ENCODE results near the gene WWP2.
"Not testable (repeated sequence)": the region's sequence is repeated elsewhere in the genome, so short reads cannot be mapped to it uniquely, and the experiment has no call there.

WWP2 gene

GRCh38 chr16:69745959-69746358 is 16.2 kb upstream of the WWP2 start:
- no peak for DNase-seq (ENCODE audit: low spot score)

GRCh38 chr16:69747115-69747514 is 15.0 kb upstream of the WWP2 start:
- no peak for DNase-seq (ENCODE audit: low spot score)

- no peak for DNase-seq (ENCODE audit: low spot score)
These were observed 13.3 kb upstream of the WWP2 start for GRCh38 chr16:69748694-69749345.

- no peak for DNase-seq (ENCODE audit: low spot score)
These were observed 8.0 kb upstream of the WWP2 start for GRCh38 chr16:69754143-69754468.

- peak; percentile 88 for DNase-seq (ENCODE audit: low spot score)
These were observed 7.4 kb upstream of the WWP2 start, which contains the start of gene NOB1 for GRCh38 chr16:69754469-69755310. TSS of gene NOB1 (minus strand) at chr16:69754926. CDS start at chr16:69754910, 16 bp downstream.

- no peak for DNase-seq (ENCODE audit: low spot score)
These were observed 5.4 kb upstream of the WWP2 start for GRCh38 chr16:69756705-69757104.

- DNase-seq (ENCODE audit: low spot score) = not testable (repeated sequence)
These were observed 4.8 kb upstream of the WWP2 start for GRCh38 chr16:69757375-69757774.

GRCh38 chr16:69762814-69763598 is 874 bp downstream of the WWP2 start:
- no peak for DNase-seq (ENCODE audit: low spot score)

GRCh38 chr16:69763599-69763942 is 1.4 kb downstream of the WWP2 start:
- DNase-seq (ENCODE audit: low spot score) = no peak

GRCh38 chr16:69767459-69768229 is 5.5 kb downstream of the WWP2 start:
- no peak for DNase-seq (ENCODE audit: low spot score)

GRCh38 chr16:69768666-69769065 is 6.5 kb downstream of the WWP2 start:
- DNase-seq (ENCODE audit: low spot score) = no peak

GRCh38 chr16:69769404-69769803 is 7.3 kb downstream of the WWP2 start:
- DNase-seq (ENCODE audit: low spot score) = no peak

- DNase-seq (ENCODE audit: low spot score) = no peak
These were observed 9.5 kb downstream of the WWP2 start for GRCh38 chr16:69771651-69771967.

GRCh38 chr16:69773260-69773947 is 11.3 kb downstream of the WWP2 start:
- no peak for DNase-seq (ENCODE audit: low spot score)

GRCh38 chr16:69775563-69775962 is 13.4 kb downstream of the WWP2 start:
- DNase-seq (ENCODE audit: low spot score) = no peak

- DNase-seq (ENCODE audit: low spot score) = no peak
These were observed 17.6 kb downstream of the WWP2 start for GRCh38 chr16:69779724-69780123.

- DNase-seq (ENCODE audit: low spot score) = no peak
These were observed 19.0 kb downstream of the WWP2 start for GRCh38 chr16:69781118-69781517.

GRCh38 chr16:69784586-69784985 is 22.5 kb downstream of the WWP2 start:
- no peak for DNase-seq (ENCODE audit: low spot score)

- DNase-seq (ENCODE audit: low spot score) = no peak
These were observed 25.8 kb downstream of the WWP2 start for GRCh38 chr16:69787883-69788282.

- not testable (repeated sequence) for DNase-seq (ENCODE audit: low spot score)
These were observed 29.3 kb downstream of the WWP2 start for GRCh38 chr16:69791391-69791847.

GRCh38 chr16:69793526-69793925 is 31.4 kb downstream of the WWP2 start:
- DNase-seq (ENCODE audit: low spot score) = no peak

- DNase-seq (ENCODE audit: low spot score) = no peak
These were observed 32.4 kb downstream of the WWP2 start for GRCh38 chr16:69794486-69794885.
